Measurements from ENCODE around the gene SLC1A4. TPM values are rescaled to one million over a fixed set of nuclear protein-coding genes. Genes with fewer than 3 reads are reported as not detected.
A peak's percentile ranks its signal among the peaks of the same experiment; 100 is the strongest.

Gene SLC1A4
- total RNA-seq, 6 donors from 2014 or later = 5.2 to 15.2 (median 9.7) TPM

DNA sequence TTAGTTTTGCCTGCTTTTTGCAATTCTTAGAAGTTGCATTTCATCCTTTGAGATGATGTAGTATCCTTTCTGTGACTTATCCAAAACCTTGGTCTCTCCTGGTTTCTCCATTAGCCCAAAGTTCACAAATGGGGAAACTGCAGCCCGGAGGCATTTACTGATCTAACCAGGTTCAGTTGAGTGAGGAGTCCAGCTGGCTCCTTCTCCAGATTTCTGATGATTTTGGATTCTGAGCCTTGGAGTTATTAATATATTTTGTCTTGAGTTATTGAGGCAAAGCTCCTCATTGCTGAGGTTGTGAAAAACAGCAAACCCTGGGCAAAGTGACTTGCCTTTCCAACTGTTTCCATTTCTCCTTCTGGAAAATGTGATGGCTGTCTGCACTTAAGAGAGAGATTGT lies 1.7 kb downstream of the SLC1A4 start:
- DNase-seq (no peak), ATAC-seq (ENCODE audit: low FRiP score in 2 of 2) (no peak)
- no peaks in the 10 kb centered on the region for H3K36me3 ChIP-seq
- peak overlapping the region in 1 of 4 donors; percentile 73 for H3K4me3 ChIP-seq
- no peak for TF ChIP-seq EP300 (IDR thresholded peaks at IDR 0.05)
- no peak for TF ChIP-seq POLR2A (IDR thresholded peaks at IDR 0.05)
- TF ChIP-seq POLR2AphosphoS5 (IDR thresholded peaks at IDR 0.05) = no peak
- TF ChIP-seq, protein P1, sequence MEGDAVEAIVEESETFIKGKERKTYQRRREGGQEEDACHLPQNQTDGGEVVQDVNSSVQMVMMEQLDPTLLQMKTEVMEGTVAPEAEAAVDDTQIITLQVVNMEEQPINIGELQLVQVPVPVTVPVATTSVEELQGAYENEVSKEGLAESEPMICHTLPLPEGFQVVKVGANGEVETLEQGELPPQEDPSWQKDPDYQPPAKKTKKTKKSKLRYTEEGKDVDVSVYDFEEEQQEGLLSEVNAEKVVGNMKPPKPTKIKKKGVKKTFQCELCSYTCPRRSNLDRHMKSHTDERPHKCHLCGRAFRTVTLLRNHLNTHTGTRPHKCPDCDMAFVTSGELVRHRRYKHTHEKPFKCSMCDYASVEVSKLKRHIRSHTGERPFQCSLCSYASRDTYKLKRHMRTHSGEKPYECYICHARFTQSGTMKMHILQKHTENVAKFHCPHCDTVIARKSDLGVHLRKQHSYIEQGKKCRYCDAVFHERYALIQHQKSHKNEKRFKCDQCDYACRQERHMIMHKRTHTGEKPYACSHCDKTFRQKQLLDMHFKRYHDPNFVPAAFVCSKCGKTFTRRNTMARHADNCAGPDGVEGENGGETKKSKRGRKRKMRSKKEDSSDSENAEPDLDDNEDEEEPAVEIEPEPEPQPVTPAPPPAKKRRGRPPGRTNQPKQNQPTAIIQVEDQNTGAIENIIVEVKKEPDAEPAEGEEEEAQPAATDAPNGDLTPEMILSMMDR (IDR thresholded peaks at IDR 0.05) = no peak
- 65 to 90% methylated on average over 1 of the region's 1 CpG for WGBS, 2 donors
- H3K4me1 ChIP-seq = peaks cover 15 to 26% (median 19%) of the 10 kb centered on the region in 4 donors
- H3K9me3 ChIP-seq = no peaks in the 10 kb centered on the region
- no peak overlapping the region for H3K27ac ChIP-seq
- H3K27me3 ChIP-seq = no peaks in the 10 kb centered on the region

DNA sequence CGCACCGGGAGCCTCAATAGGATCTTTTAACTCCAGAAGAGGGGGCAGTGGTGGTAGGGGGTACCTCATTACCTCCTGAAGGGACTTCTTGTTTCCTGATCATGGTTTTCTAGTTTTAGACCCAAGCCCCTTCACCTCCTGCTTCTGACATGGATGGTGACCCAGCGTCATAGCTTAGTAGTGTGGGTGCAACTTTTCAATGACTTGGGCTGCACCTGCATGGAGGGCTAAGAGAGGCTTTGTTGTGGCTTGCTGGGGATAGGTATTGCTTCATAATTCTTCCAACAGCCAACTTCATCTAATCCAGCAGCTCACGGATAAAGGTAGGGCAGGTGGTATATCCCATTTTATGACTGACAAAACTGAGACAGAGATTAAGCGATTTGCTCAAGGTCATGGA lies 3.0 kb downstream of the SLC1A4 start:
- H3K4me1 ChIP-seq = peaks cover 15 to 23% (median 17%) of the 10 kb centered on the region in 4 donors
- no peak overlapping the region for H3K4me3 ChIP-seq
- TF ChIP-seq EP300 (IDR thresholded peaks at IDR 0.05) (no peak), POLR2AphosphoS5 (IDR thresholded peaks at IDR 0.05) (no peak), POLR2A (IDR thresholded peaks at IDR 0.05) (no peak)
- TF ChIP-seq, protein P1 (IDR thresholded peaks at IDR 0.05) = no peak
- no peak for DNase-seq
- H3K27ac ChIP-seq = no peak overlapping the region
- H3K9me3 ChIP-seq = no peaks in the 10 kb centered on the region
- WGBS, 2 donors = 93 to 100% methylated on average over 4 to 5 of the region's 5 CpGs
- no peaks in the 10 kb centered on the region for H3K27me3 ChIP-seq
- no peak for ATAC-seq (ENCODE audit: low FRiP score in 2 of 2)
- H3K36me3 ChIP-seq = no peaks in the 10 kb centered on the region

GRCh38 chr2:64992990-64993389 lies 3.8 kb downstream of the SLC1A4 start:
- H3K4me3 ChIP-seq = no peak overlapping the region
- no peaks in the 10 kb centered on the region for H3K36me3 ChIP-seq
- TF ChIP-seq POLR2A (IDR thresholded peaks at IDR 0.05) = no peak
- TF ChIP-seq POLR2AphosphoS5 (IDR thresholded peaks at IDR 0.05) = no peak
- TF ChIP-seq EP300 (IDR thresholded peaks at IDR 0.05) = no peak
- TF ChIP-seq, protein P1 (IDR thresholded peaks at IDR 0.05) = no peak
- no peaks in the 10 kb centered on the region for H3K27me3 ChIP-seq
- ATAC-seq (ENCODE audit: low FRiP score in 2 of 2) = no peak
- DNase-seq = no peak
- no peak overlapping the region for H3K27ac ChIP-seq
- no peaks in the 10 kb centered on the region for H3K9me3 ChIP-seq
- 83 to 88% methylated on average over 4 of the region's 4 CpGs for WGBS, 2 donors
- H3K4me1 ChIP-seq = peaks cover 11 to 16% (median 14%) of the 10 kb centered on the region in 4 donors

DNA sequence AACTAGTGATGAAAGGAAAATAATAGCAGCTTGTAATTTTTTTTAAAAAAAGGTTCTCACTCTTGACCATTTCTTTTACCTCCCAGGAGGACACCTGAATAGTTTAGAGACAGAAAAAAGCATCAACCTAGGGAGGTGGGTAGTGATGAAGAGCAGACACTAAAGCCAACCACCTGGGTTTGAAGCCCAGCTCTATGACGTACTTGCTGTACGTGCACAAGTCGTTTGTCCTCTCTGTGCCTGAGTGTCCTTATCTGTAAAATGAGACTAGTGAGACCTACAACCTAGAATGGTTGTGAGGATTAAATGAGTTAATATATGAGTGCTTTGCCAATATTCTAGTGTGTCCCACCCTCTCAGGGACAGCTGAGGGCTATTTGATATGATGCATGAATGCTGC lies 5.8 kb downstream of the SLC1A4 start:
- Histone ChIP-seq H3K27ac (no peak overlapping the region), H3K9me3 (no peaks in the 10 kb centered on the region), H3K36me3 (no peaks in the 10 kb centered on the region), H3K4me1 (peaks cover 5 to 11% (median 10%) of the 10 kb centered on the region in 4 donors), H3K4me3 (no peak overlapping the region), H3K27me3 (no peaks in the 10 kb centered on the region)
- no peak for ATAC-seq (ENCODE audit: low FRiP score in 2 of 2)
- DNase-seq = no peak
- WGBS, 2 donors = 87 to 93% methylated on average over 3 of the region's 3 CpGs
- TF ChIP-seq POLR2A (IDR thresholded peaks at IDR 0.05) (no peak), EP300 (IDR thresholded peaks at IDR 0.05) (no peak), POLR2AphosphoS5 (IDR thresholded peaks at IDR 0.05) (no peak)
- TF ChIP-seq, protein P1 (IDR thresholded peaks at IDR 0.05) = no peak

DNA sequence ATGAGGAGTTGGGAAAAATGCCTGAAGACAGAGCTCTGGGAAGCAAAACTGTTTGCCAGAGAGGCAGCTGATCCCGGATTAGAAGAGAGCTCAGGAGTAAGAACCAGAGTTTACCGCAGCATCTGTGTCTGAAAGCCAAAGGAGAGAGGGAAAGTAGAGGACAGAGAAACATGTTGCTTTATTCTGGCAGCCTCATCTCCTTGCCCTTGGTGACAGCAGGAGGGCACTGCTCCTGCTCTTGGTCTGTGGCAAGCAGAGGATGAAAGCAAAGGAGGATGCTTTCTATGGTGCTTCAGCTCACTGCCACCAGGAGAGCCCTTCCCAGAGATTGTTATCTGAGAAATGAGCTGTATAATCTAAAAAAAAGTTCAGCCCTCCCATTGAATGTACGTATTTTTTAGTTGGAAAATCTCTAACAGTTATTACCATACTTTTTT lies 7.7 kb downstream of the SLC1A4 start:
- WGBS, 2 donors = 96 to 98% methylated on average over 3 of the region's 3 CpGs
- Histone ChIP-seq H3K36me3 (no peaks in the 10 kb centered on the region), H3K27ac (no peak overlapping the region), H3K4me1 (peaks cover 0 to 4% (median 0%) of the 10 kb centered on the region in 4 donors), H3K4me3 (no peak overlapping the region), H3K9me3 (no peaks in the 10 kb centered on the region), H3K27me3 (no peaks in the 10 kb centered on the region)
- DNase-seq (no peak), ATAC-seq (ENCODE audit: low FRiP score in 2 of 2) (no peak)
- TF ChIP-seq POLR2AphosphoS5 (IDR thresholded peaks at IDR 0.05) (no peak), EP300 (IDR thresholded peaks at IDR 0.05) (no peak), POLR2A (IDR thresholded peaks at IDR 0.05) (no peak)
- TF ChIP-seq, protein P1 (IDR thresholded peaks at IDR 0.05) = no peak
